Measurements from ENCODE around the gene MAP1B. TPM values are rescaled to one million over a fixed set of nuclear protein-coding genes. Genes with fewer than 3 reads are reported as not detected.

Gene MAP1B
- total and polyA plus RNA-seq, 9 of the 15 experiments (the other 6 are each of a cell fraction or from before 2014, with no cell fraction given), result 5.2 to 66.1 (median 17.3) TPM

DNA sequence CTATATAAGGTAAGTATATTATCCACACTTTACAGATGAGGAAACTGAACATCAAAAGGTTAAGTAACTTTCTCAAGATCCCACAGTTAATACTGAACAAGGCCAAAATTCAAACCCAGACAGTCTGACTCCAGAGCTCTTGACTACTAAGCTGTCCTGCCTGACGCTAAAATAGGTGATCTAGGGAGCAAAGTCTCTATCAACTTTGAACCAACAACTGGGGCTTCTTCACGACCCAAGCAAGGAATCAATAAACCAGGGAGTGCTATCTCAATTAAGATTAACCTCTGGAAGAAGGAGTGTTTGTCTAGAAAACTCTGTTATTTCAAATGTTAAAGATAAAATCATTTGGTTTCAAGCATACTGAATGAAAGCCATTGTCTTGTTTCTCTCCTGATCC lies 148.4 kb downstream of the MAP1B start (continued):
- TF ChIP-seq JUN (IDR thresholded peaks at IDR 0.05; ENCODE audit: borderline replicate concordance, low read depth, low read length) (no peak), JUN (CRISPR knock-in tag; IDR thresholded peaks at IDR 0.05; ENCODE audit: borderline replicate concordance) (no peak), ZNF561 (CRISPR knock-in tag; conservative IDR thresholded peaks at IDR 0.05) (no peak)
- TF ChIP-seq, protein P1, sequence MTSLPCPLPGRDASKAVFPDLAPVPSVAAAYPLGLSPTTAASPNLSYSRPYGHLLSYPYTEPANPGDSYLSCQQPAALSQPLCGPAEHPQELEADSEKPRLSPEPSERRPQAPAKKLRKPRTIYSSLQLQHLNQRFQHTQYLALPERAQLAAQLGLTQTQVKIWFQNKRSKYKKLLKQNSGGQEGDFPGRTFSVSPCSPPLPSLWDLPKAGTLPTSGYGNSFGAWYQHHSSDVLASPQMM (CRISPR knock-in tag; IDR thresholded peaks at IDR 0.05), result no peak

DNA sequence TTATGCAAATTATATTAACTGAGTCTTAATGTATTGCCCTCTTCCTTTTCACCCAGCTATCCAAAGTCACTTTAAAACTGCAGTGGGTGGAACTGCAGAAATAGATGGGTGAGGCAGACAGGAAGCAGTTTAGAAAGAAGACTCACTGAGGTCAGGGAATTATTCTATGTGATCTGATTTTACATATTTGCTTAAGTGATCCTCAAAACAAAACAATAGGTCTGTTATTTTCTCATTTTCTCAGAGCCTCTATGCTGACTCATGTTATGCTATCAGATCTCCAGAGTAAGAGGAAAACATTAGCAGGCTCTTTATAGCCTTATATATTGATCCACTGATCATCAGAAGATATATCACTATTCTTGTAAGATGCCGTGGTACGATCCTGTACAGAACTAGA lies 149.3 kb downstream of the MAP1B start:
- ChIA-PET POLR2A (interaction anchor here (1.8 kb wide), 1 partner anchor 8 kb away, joined by 8 read pairs; no protein-coding TSS in a partner anchor), CTCF (ENCODE audit: low intra/inter-chr PET ratio) (no interaction called here)
- no peak for DNase-seq (ENCODE audit: extremely low read depth in 1 of 4, low spot score in 3 of 4)
- H3K4me2 ChIP-seq (ENCODE audit: insufficient read depth, low read length), result no peak overlapping the region
- BruUV-seq (replicated peaks), result no TSS peak
- H2AFZ ChIP-seq (ENCODE audit: low read depth, low read length), result no peak overlapping the region
- no peaks in the 10 kb centered on the region for H3K9me1 ChIP-seq (ENCODE audit: control insufficient read depth, insufficient read depth, low read length)
- H3K4me1 ChIP-seq (replicated peaks in 1 of 2; ENCODE audit: control insufficient read depth in 2 of 2, insufficient read depth in 2 of 2, low read length in 2 of 2), result peaks cover 0 to 5% of the 10 kb centered on the region in 2 experiments; a peak in 2 of 5 replicates
- no peak overlapping the region for H3K9ac ChIP-seq (ENCODE audit: insufficient read depth in 1 of 2, low read depth in 2 of 2, low read length in 2 of 2)
- no peaks in the 10 kb centered on the region for H3K9me3 ChIP-seq (replicated peaks; ENCODE audit: control insufficient read depth, insufficient read depth, low read depth, low read length)
- peak; percentile 34; the same call in 2 of the 3 replicates for ATAC-seq
- H3K36me3 ChIP-seq (ENCODE audit: control insufficient read depth, insufficient read depth, low read length), result peaks cover 14% of the 10 kb centered on the region; the same call in 2 of the 3 replicates
- H3K27me3 ChIP-seq (ENCODE audit: control insufficient read depth in 2 of 2, insufficient read depth in 2 of 2, low read length in 2 of 2), result no peaks in the 10 kb centered on the region
- intact Hi-C loops (cut with micrococcal nuclease), result no loop called here
- no peak for FAIRE-seq
- H3K27ac ChIP-seq (ENCODE audit: extremely low read depth, low read depth, low read length), result no peak overlapping the region; the same call in 2 of the 3 replicates
- in situ Hi-C loops (cut with MboI), result no loop called here
- H3K79me2 ChIP-seq (ENCODE audit: control insufficient read depth, insufficient read depth, low read length), result peaks cover 37% of the 10 kb centered on the region; the same call in 2 of the 3 replicates
- H4K20me1 ChIP-seq (replicated peaks; ENCODE audit: control insufficient read depth, insufficient read depth, low read length), result no peaks in the 10 kb centered on the region
- 66% methylated on average over 2 of the region's 2 CpGs for WGBS (ENCODE audit: insufficient coverage, low coverage, missing lambda C conversion rate)
- no peak overlapping the region for H3K4me3 ChIP-seq
- TF ChIP-seq MAFF (IDR thresholded peaks at IDR 0.05; ENCODE audit: low read length) (peak; percentile 41; the same call in 1 of the 2 replicates), POLR2A (conservative IDR thresholded peaks at IDR 0.05) (no peak), ADNP (tag; IDR thresholded peaks at IDR 0.05) (no peak), JUND (IDR thresholded peaks at IDR 0.05; ENCODE audit: borderline replicate concordance, low read depth, low read length) (no peak), JUND (tag; IDR thresholded peaks at IDR 0.05; ENCODE audit: borderline replicate concordance, low read depth, low read length) (peak; percentile 56; the same call in 1 of the 3 replicates), BRCA1 (IDR thresholded peaks at IDR 0.05) (no peak), BRCA1 (CRISPR knock-in tag; IDR thresholded peaks at IDR 0.05) (no peak), RFX1 (IDR thresholded peaks at IDR 0.05) (no peak), DPF2 (IDR thresholded peaks at IDR 0.05) (peak; percentile 30; the same call in 1 of the 2 replicates), CBFA2T2 (conservative IDR thresholded peaks at IDR 0.05) (no peak), SMARCA4 (IDR thresholded peaks at IDR 0.05) (peak; percentile 45; the same call in 1 of the 2 replicates)
- TF ChIP-seq, protein P2, sequence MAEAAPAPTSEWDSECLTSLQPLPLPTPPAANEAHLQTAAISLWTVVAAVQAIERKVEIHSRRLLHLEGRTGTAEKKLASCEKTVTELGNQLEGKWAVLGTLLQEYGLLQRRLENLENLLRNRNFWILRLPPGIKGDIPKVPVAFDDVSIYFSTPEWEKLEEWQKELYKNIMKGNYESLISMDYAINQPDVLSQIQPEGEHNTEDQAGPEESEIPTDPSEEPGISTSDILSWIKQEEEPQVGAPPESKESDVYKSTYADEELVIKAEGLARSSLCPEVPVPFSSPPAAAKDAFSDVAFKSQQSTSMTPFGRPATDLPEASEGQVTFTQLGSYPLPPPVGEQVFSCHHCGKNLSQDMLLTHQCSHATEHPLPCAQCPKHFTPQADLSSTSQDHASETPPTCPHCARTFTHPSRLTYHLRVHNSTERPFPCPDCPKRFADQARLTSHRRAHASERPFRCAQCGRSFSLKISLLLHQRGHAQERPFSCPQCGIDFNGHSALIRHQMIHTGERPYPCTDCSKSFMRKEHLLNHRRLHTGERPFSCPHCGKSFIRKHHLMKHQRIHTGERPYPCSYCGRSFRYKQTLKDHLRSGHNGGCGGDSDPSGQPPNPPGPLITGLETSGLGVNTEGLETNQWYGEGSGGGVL (CRISPR knock-in tag; IDR thresholded peaks at IDR 0.05), result no peak
- TF ChIP-seq, protein P3, sequence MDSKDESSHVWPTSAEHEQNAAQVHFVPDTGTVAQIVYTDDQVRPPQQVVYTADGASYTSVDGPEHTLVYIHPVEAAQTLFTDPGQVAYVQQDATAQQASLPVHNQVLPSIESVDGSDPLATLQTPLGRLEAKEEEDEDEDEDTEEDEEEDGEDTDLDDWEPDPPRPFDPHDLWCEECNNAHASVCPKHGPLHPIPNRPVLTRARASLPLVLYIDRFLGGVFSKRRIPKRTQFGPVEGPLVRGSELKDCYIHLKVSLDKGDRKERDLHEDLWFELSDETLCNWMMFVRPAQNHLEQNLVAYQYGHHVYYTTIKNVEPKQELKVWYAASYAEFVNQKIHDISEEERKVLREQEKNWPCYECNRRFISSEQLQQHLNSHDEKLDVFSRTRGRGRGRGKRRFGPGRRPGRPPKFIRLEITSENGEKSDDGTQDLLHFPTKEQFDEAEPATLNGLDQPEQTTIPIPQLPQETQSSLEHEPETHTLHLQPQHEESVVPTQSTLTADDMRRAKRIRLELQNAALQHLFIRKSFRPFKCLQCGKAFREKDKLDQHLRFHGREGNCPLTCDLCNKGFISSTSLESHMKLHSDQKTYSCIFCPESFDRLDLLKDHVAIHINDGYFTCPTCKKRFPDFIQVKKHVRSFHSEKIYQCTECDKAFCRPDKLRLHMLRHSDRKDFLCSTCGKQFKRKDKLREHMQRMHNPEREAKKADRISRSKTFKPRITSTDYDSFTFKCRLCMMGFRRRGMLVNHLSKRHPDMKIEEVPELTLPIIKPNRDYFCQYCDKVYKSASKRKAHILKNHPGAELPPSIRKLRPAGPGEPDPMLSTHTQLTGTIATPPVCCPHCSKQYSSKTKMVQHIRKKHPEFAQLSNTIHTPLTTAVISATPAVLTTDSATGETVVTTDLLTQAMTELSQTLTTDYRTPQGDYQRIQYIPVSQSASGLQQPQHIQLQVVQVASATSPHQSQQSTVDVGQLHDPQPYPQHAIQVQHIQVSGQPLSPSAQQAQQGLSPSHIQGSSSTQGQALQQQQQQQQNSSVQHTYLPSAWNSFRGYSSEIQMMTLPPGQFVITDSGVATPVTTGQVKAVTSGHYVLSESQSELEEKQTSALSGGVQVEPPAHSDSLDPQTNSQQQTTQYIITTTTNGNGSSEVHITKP (IDR thresholded peaks at IDR 0.05; ENCODE audit: partially characterized antibody), result no peak

Data from K562 (cell line).